ENCODE measurements around the gene PRG2.
A peak's percentile ranks its signal among the peaks of the same experiment; 100 is the strongest.

PRG2 gene

GRCh38 chr11:57426929-57427726, 36.7 kb upstream of the PRG2 start, which contains the start of gene SLC43A3:
SLC43A3 (minus strand) TSS chr11:57427121; CDS start chr11:57426172, 949 bp downstream.
- TF ChIP-seq REST (IDR thresholded peaks at IDR 0.05; ENCODE audit: insufficient read depth in 1 of 2, low read depth in 2 of 2, low read length in 2 of 2) (no peak), FOXP2 (optimal IDR thresholded peaks at IDR 0.05; ENCODE audit: borderline replicate concordance, extremely low read depth, extremely low read length, insufficient read depth) (no peak)

GRCh38 chr11:57426439-57426928, 36.0 kb upstream of the PRG2 start:
- TF ChIP-seq TAF1 (IDR thresholded peaks at IDR 0.05; ENCODE audit: borderline replicate concordance, insufficient read depth, low read length) (no peak), SIN3A (IDR thresholded peaks at IDR 0.05; ENCODE audit: borderline replicate concordance, insufficient read depth, low read length) (no peak), POLR2AphosphoS5 (IDR thresholded peaks at IDR 0.05; ENCODE audit: low read depth, low read length) (no peak), REST (IDR thresholded peaks at IDR 0.05; ENCODE audit: insufficient read depth in 1 of 2, low read depth in 2 of 2, low read length in 2 of 2) (no peak), FOXP2 (optimal IDR thresholded peaks at IDR 0.05; ENCODE audit: borderline replicate concordance, extremely low read depth, extremely low read length, insufficient read depth) (no peak)

- TF ChIP-seq TAF1 (IDR thresholded peaks at IDR 0.05; ENCODE audit: borderline replicate concordance, insufficient read depth, low read length) (no peak), POLR2AphosphoS5 (IDR thresholded peaks at IDR 0.05; ENCODE audit: low read depth, low read length) (no peak), SIN3A (IDR thresholded peaks at IDR 0.05; ENCODE audit: borderline replicate concordance, insufficient read depth, low read length) (no peak), FOXP2 (optimal IDR thresholded peaks at IDR 0.05; ENCODE audit: borderline replicate concordance, extremely low read depth, extremely low read length, insufficient read depth) (no peak), REST (IDR thresholded peaks at IDR 0.05; ENCODE audit: insufficient read depth in 1 of 2, low read depth in 2 of 2, low read length in 2 of 2) (no peak)
Observed at GRCh38 chr11:57425565-57426438, 35.4 kb upstream of the PRG2 start.

- TF ChIP-seq REST (IDR thresholded peaks at IDR 0.05; ENCODE audit: insufficient read depth in 1 of 2, low read depth in 2 of 2, low read length in 2 of 2) (no peak), FOXP2 (optimal IDR thresholded peaks at IDR 0.05; ENCODE audit: borderline replicate concordance, extremely low read depth, extremely low read length, insufficient read depth) (peak; percentile 85)
Observed at GRCh38 chr11:57424792-57425564, 34.5 kb upstream of the PRG2 start.
